RPMI8226 (cell line): ENCODE measurements around the gene MDM4.
"Not testable (repeated sequence)": the region's sequence is repeated elsewhere in the genome, so short reads cannot be mapped to it uniquely, and the experiment has no call there.

ENCODE experiments used
- DNase-seq: peaks from one replicate; pipeline ENCODE4 v3.0.0-alpha.2; 2015

Gene MDM4

DNA sequence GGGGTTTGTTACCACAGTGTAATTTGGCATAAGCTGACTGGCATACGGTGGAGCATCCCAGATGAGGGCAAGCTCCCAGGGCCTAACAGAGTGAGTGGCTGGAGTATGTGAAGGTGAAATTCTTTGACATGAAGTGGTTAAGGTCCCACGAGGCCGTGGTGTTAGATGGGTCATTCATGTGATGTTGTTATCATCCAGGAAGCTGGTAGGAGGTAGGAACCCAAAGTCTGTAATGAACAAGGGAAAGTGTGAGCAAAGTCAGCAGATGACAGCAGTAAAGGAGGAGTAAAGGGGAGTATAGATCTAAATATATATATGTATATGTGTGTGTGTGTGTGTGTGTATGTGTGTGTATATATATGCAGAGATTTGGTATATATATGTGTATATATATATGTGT, 47.6 kb downstream of the MDM4 start:
- DNase-seq, result no peak

GRCh38 chr1:204564835-204565234, 48.6 kb downstream of the MDM4 start:
- DNase-seq, result no peak

- peak; percentile 81 for DNase-seq
These were observed 49.7 kb downstream of the MDM4 start for GRCh38 chr1:204565617-204566582.

GRCh38 chr1:204566583-204566955, 50.4 kb downstream of the MDM4 start:
- DNase-seq, result no peak

DNA sequence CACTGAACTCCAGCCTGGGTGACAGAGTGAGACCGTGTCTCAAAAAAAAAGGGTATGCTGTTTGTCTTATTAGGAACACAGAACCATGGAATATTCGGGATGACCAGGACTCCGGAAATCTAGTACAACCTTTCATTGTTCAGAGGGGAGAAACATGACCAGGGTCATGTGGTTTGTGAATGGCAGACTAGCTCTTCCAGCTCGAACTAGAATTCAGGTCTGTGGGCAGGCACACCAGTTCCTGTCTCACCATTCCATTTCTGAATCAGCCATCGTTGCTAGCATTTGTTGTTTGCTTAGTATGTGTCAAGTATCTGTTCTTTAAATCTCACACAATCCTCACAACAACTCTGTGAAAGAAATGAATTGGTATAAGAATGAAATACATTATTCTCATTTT, 50.9 kb downstream of the MDM4 start:
- DNase-seq, result no peak

GRCh38 chr1:204568576-204569315, 52.5 kb downstream of the MDM4 start:
- DNase-seq, result no peak

DNA sequence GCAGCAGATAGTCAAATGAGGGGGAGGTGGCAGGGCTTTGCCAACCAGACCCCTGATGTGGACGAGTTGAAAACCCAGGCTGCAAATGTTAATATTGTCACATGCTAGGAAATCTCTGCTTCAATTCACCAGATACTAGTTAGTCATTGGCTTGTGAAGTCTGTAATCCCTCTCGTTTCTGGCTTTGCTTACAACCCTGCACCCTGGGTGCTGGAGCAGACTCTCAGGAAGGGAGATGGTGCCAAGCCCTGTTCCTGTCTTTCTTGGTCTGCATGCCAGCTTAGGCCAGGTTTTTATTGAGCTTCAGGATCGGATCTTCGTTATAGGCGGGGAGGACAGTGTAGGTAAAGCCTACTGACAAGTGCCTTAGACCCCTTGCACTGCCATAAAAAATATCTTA, 53.3 kb downstream of the MDM4 start:
- DNase-seq, result no peak

- DNase-seq, result not testable (repeated sequence)
These were observed 53.8 kb downstream of the MDM4 start for GRCh38 chr1:204570021-204570420.

GRCh38 chr1:204571128-204571527, 54.9 kb downstream of the MDM4 start:
- DNase-seq, result no peak

- no peak for DNase-seq
These were observed 55.4 kb downstream of the MDM4 start for GRCh38 chr1:204571631-204572030.

GRCh38 chr1:204572923-204573922, 57.0 kb downstream of the MDM4 start:
- DNase-seq, result no peak

- DNase-seq, result no peak
These were observed 58.0 kb downstream of the MDM4 start for GRCh38 chr1:204574016-204574864.

GRCh38 chr1:204574865-204575163, 58.6 kb downstream of the MDM4 start:
- no peak for DNase-seq

DNA sequence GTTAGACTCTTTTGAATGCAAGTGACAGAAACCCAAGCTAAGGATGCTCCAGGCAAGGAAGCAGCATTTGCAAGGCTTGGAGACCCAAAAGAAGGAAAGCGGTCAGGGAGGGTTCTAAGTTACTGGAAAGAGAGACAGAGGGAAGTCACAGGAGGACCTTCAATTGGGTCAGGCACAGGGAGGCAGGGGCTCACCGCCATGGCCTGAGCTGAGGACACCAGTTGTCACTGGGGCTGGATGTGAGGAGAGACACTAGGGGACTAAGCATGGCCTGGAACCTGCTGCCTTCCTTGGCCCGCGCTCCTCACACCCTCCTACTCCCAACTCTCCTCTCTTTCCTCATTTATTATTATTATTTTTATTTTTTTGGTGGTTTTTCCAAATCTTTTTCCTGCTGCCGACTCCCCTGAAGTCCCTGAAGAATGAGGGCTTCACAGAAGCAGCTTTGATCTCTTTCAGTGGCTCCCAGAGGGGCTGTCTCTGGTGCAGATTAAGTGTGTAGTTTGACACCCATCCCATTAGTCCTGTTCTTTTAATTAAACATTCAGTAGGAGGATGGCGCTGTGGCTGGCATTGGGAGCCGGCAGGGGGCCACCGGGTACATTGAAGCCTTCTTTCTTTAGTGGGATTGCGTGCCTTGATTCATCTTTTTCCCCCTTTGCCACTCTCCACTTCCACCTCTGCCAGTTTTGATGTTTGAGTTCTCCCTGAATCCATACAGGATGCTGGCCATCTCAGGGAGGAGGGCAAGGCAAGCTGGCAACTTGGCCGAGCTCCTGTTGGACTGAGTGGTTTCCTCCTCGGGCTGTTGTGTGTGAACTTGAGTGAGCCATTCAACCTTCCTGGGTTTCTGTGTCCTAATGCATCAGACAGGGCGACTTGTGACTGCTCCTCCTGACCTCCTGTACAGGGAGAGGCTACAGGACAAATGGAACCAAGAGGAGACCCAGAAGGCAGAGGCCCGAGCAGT, 59.3 kb downstream of the MDM4 start:
- DNase-seq, result no peak

- DNase-seq, result no peak
These were observed 60.2 kb downstream of the MDM4 start for GRCh38 chr1:204576422-204576821.

GRCh38 chr1:204577794-204578478, 61.7 kb downstream of the MDM4 start:
- peak; percentile 28 for DNase-seq

DNA sequence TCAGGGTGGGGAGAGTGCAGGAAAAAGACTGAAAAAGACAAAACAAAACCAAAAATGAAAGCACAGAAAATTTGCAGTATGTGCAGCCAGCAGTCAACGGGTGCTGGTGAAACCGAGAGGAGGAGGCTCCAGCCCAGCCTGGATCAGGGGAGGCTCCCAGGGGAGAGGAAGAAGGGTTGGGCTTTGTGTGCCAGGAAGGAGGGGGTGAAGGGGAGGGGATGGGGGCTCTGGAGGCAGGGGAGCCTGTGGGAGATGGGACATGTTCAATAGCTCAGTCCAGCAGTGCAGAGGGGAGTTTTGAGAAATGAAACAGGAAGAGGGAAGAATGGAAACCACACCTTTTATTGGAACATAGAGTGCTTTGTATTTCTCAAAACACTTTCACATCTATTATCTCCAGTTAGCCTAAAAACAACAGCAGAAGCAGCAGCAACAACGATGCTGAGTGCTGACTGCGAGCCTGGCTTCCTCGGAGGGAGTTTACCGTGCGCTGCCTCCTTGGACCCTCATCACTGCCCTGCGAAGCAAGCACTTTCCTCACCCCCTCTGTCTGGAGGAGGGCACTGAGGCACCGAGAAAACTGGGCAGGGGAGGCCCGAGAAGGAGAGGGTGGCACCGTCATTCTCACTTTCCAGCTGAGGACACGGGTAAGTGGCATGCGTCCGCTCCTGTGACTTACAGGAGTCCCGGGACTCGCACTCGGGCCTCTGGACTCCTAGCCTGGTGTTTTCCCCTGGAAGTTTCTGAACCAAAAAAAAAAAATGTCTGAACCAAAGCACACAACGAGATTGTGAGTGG, 62.9 kb downstream of the MDM4 start:
- peak; percentile 82 for DNase-seq

- no peak for DNase-seq
These were observed 63.5 kb downstream of the MDM4 start for GRCh38 chr1:204579681-204580080.

DNA sequence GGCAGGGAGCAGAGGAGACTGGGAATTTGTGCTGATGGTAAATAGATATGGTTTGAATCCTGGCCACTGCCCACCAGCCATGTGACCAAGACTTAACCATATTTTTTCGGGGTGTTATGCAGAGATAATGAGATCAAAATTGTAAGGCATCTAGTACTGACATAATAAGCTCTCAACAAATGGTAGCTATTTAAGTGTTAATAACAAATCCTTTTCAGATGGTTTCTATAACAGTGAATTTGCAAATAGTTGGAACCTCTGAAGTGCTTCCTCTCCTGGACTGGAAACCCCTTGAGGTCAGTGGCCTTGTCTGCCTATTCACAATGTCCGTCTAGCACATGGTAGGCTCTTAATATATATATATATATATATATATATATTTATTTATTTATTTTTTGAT, 64.7 kb downstream of the MDM4 start:
- no peak for DNase-seq
